Ovary (tissue), 9 donors: ENCODE data around the gene RNF112. TPM values are rescaled to one million over a fixed set of nuclear protein-coding genes. Genes with fewer than 3 reads are reported as not detected.

Experiments
- DNase-seq, 5 donors: peaks; one replicate each; pipeline ENCODE4 v3.0.0-alpha.2; 2019 to 2020
- H3K27ac ChIP-seq, 2 donors: fragments of 200-600 bp; one replicate each; pipeline versions ENCODE4 v1.5.1 to v1.8.0; 2019 to 2022
- H3K27me3 ChIP-seq: fragments of 200-600 bp; one replicate; pipeline ENCODE4 v1.8.0; 2022
- H3K36me3 ChIP-seq: fragments of 200-600 bp; sonication (generic); one replicate; pipeline ENCODE4 v1.5.1; 2019
- H3K4me1 ChIP-seq: one replicate; pipeline ENCODE4 v1.8.1; 2013; ENCODE audit warnings: mild to moderate bottlenecking, moderate library complexity; ENCODE audit not compliant: insufficient read depth
- H3K4me3 ChIP-seq: fragments of 200-600 bp; sonication (generic); one replicate; pipeline ENCODE4 v1.5.1; 2017
- H3K9me3 ChIP-seq, 2 donors: fragments of 200-600 bp in 1 of 2; sonication (generic) in 1 of 2; one replicate each; pipeline versions ENCODE4 v1.5.1 to v1.8.1; 2013 to 2019; ENCODE audit warnings: mild to moderate bottlenecking in 1 of 2, moderate library complexity in 1 of 2
- EP300 ChIP-seq: sonication (generic); formaldehyde crosslinking; IDR thresholded peaks from one replicate; pipeline ENCODE4 v1.6.1; 2017; ENCODE audit warnings: antibody characterized with exemption
- POLR2A ChIP-seq: fragments of 450-650 bp; IDR thresholded peaks from one replicate; pipeline ENCODE4 v1.6.1; 2017; ENCODE audit warnings: antibody characterized with exemption, mild to moderate bottlenecking, moderate library complexity
- WGBS, 3 donors: extraction: QIAGEN DNeasy Blood & Tissue Kit in 1 of 3; methylation state at CpG; one replicate each; pipeline versions ENCODE4 v1.1.5 to v1.1.7; 2013 to 2017; 5-methylcytosine and 5-hydroxymethylcytosine counted together
- intact Hi-C, 4 donors: fragments of 100-400 bp; cut with DNase I; formaldehyde crosslinking; loops; one replicate each; pipeline versions ENCODE4 v1.11.0 to v1.15.1; 2022 to 2023
- polyA plus RNA-seq, 2 donors: library from polyadenylated mRNA; stranded (reverse); fragments of 200-250 nt in 1 of 2; fragments of 350-450 nt in 1 of 2; fragmentation: Illumina TruSeq in 1 of 2; extraction: RNeasy Lipid Tissue Mini Kit (QIAGEN cat#74804) in 1 of 2; gene quantifications; one replicate each; pipeline ENCODE4 v1.2.3, GENCODE V29; 2013 to 2014
- total RNA-seq, 7 donors: library from RNA; depleted of rRNA in 2 of 7; stranded (reverse); fragments of >200 nt in 2 of 7; fragmentation: NEBNext Ultra II Directional in 3 of 7; extraction: Animal tissue kit (Norgen Biotek cat#: 25700) in 3 of 7; gene quantifications; one replicate each; pipeline versions ENCODE4 v1.1.0 to v1.2.4, GENCODE V29; 2016 to 2023
- TF ChIP-seq, protein P1 (sequence below), 3 donors: fragments of 450-650 bp in 2 of 3; fragments of 200-600 bp in 1 of 3; IDR thresholded peaks; one replicate each; pipeline versions ENCODE4 v1.5.1 to v1.8.0; 2016 to 2022; ENCODE audit warnings: antibody characterized with exemption in 3 of 3, mild to moderate bottlenecking in 1 of 3
- donor health status: DM: no; HTN: no; CAD: no; lungs with moderate emphysema.
- donor health status: DM: no; HTN: no; CAD: no.
- donor health status: Bipolar disorder and iron deficiency.
- donor health status: DM: yes; HTN: yes; CAD: no.
- donor health status: DM: no; HTN: no; CAD: no.
- donor health status: DM: yes; HTN: yes; CAD: no.

RNF112 gene
- total and polyA plus RNA-seq, 9 donors, result 0.24 to 6.9 (median 1.6) TPM

DNA sequence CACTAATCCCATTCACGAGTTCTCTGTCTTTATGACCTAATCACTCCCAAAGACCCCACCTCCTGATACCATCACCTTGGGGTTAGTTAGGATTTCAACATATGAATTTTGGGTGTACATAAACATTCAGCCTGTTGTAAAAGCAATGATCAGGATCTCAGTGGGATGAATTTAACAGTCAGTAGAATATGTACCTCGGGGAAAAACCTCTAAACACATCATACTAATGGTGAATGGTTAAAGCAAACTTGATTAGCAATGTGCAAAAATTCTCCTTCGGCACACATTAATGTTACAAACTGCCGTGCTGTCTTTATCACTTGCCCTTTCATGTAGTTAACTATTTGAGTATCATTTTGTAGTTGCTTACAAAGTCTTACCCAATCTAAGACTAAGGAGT, 10.2 kb downstream of the RNF112 start:
- H3K4me1 ChIP-seq, result peaks cover 3% of the 10 kb centered on the region
- TF ChIP-seq, protein P1, sequence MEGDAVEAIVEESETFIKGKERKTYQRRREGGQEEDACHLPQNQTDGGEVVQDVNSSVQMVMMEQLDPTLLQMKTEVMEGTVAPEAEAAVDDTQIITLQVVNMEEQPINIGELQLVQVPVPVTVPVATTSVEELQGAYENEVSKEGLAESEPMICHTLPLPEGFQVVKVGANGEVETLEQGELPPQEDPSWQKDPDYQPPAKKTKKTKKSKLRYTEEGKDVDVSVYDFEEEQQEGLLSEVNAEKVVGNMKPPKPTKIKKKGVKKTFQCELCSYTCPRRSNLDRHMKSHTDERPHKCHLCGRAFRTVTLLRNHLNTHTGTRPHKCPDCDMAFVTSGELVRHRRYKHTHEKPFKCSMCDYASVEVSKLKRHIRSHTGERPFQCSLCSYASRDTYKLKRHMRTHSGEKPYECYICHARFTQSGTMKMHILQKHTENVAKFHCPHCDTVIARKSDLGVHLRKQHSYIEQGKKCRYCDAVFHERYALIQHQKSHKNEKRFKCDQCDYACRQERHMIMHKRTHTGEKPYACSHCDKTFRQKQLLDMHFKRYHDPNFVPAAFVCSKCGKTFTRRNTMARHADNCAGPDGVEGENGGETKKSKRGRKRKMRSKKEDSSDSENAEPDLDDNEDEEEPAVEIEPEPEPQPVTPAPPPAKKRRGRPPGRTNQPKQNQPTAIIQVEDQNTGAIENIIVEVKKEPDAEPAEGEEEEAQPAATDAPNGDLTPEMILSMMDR (IDR thresholded peaks at IDR 0.05), result no peak
- TF ChIP-seq POLR2A (no peak), EP300 (no peak)
- H3K27me3 ChIP-seq, result no peaks in the 10 kb centered on the region
- H3K4me3 ChIP-seq, result no peak overlapping the region
- H3K36me3 ChIP-seq, result no peaks in the 10 kb centered on the region
- no peak for DNase-seq
- WGBS, 3 donors, result 59 to 70% (median 69%) methylated on average over 4 of the region's 4 CpGs
- intact Hi-C loops, result no loop called here
- H3K9me3 ChIP-seq, result no peaks in the 10 kb centered on the region
- no peak overlapping the region for H3K27ac ChIP-seq

DNA sequence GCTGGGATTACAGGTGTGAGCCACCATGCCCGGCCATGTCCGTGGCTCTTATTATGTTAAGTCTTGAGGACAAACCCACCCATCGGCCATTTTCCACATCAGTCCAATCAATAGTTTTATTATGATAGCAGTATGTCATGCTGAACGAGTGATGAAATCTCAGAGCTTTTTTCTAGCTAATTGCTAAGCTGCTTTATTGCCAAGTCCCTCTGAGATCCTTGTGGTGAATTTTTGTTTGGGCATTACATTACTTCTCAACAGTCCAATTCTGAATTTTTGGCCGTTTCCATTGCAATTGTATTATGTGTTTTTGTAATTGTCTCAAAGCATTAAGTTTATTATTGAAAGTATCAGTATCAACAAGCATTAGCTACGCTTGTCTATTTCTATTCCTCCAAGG, 10.9 kb downstream of the RNF112 start:
- intact Hi-C loops, result no loop called here
- H3K27me3 ChIP-seq, result no peaks in the 10 kb centered on the region
- H3K4me1 ChIP-seq, result peaks cover 3% of the 10 kb centered on the region
- 77 to 89% (median 84%) methylated on average over 6 of the region's 6 CpGs for WGBS, 3 donors
- no peak overlapping the region for H3K4me3 ChIP-seq
- TF ChIP-seq POLR2A (no peak), EP300 (no peak)
- TF ChIP-seq, protein P1 (IDR thresholded peaks at IDR 0.05), result no peak
- no peak for DNase-seq
- H3K36me3 ChIP-seq, result no peaks in the 10 kb centered on the region
- no peaks in the 10 kb centered on the region for H3K9me3 ChIP-seq
- no peak overlapping the region for H3K27ac ChIP-seq

DNA sequence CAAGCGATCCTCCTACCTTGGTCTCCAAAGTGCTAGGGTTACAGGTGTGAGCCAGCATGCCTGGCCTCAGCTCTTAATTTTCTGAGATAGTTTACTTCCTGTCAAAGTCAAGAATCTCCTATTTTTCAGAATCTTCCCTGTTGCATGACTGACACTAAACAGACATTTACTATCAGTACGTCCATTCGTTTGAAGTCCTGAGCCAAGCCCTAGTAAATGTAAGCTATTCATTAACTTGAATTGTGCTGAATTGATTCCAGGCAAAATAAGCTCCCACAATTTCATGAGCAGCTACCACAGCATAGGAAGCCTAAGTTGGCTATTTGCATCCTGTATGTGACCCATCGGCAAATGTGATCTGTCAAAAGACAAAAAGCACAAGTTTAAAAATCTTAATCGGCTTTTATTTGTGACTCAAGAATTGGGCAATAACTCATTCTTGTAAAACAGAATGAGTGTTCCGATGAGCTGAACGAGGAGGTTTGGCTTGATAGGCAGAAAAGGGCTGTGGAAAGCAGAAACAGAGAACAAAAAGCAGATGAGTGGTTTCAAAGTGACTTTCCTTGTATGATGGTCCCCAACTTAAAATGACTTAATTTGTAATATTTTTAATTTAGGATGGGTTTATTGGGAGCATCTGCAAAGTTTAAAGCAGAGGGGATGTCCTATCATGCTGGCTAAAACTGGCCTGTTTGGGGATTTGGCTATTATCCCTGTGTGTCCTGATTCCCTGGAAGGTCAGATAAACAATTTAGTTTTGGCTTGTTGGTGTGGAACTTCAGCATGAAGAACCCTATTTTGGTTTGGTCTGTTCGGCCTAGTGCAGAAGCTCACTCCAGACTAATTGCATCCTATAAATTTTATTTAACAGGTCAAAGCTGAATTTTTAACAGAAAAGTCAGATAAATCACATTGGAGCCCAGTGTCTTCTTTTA, 14.2 kb downstream of the RNF112 start:
- WGBS, 3 donors, result 25 to 28% (median 27%) methylated on average over 8 of the region's 8 CpGs
- no peak for DNase-seq
- H3K27ac ChIP-seq, result no peak overlapping the region
- H3K36me3 ChIP-seq, result no peaks in the 10 kb centered on the region
- no peak overlapping the region for H3K4me3 ChIP-seq
- TF ChIP-seq EP300 (no peak), POLR2A (no peak)
- TF ChIP-seq, protein P1 (IDR thresholded peaks at IDR 0.05), result no peak
- no peaks in the 10 kb centered on the region for H3K9me3 ChIP-seq
- intact Hi-C loops, result no loop called here
- peaks cover 3% of the 10 kb centered on the region for H3K4me1 ChIP-seq
- H3K27me3 ChIP-seq, result no peaks in the 10 kb centered on the region

DNA sequence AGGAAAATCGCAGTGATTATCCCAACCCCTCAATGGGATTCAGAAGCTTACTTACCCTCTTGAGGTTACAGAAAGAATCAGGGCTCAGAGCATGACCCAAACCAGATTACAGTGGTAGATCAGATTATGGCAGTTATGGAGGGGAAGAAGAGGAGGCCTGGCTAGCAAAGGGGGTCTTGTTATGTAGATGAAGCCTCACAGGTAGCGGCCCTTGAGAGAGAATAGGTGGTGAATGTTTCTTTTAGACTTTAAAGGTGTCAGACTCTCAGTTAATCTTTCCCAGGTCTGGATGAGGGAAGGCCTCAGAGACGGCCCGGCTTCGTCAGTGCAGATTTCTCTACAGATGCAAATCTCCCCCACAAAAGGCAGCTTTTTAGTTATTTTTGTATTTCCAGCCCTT, 15.6 kb downstream of the RNF112 start:
- intact Hi-C loops, result no loop called here
- 94 to 96% (median 96%) methylated on average over 5 of the region's 5 CpGs for WGBS, 3 donors
- no peaks in the 10 kb centered on the region for H3K27me3 ChIP-seq
- H3K36me3 ChIP-seq, result no peaks in the 10 kb centered on the region
- TF ChIP-seq EP300, result no peak
- TF ChIP-seq, protein P1 (IDR thresholded peaks at IDR 0.05), result no peak
- no peak for TF ChIP-seq POLR2A
- H3K4me1 ChIP-seq, result peaks cover 3% of the 10 kb centered on the region
- no peaks in the 10 kb centered on the region for H3K9me3 ChIP-seq
- no peak overlapping the region for H3K27ac ChIP-seq
- no peak overlapping the region for H3K4me3 ChIP-seq
- DNase-seq, result no peak
